ENCODE measurements around the gene AACS. TPM values are rescaled to one million over a fixed set of nuclear protein-coding genes. Genes with fewer than 3 reads are reported as not detected.

Gene AACS
- total and polyA plus RNA-seq, 2 of the 13 experiments (the other 11 are each of a cell fraction or from before 2014, with no cell fraction given): 23.3 to 28.8 TPM

- TF ChIP-seq SIN3B (IDR thresholded peaks at IDR 0.05; ENCODE audit: low read length) (no peak), LCORL (IDR thresholded peaks at IDR 0.05) (no peak), LCORL (CRISPR knock-in tag; IDR thresholded peaks at IDR 0.05) (peak; percentile 83), TBX2 (CRISPR knock-in tag; IDR thresholded peaks at IDR 0.05; ENCODE audit: borderline replicate concordance) (peak; percentile 93), RBM22 (optimal IDR thresholded peaks at IDR 0.05; ENCODE audit: low read length) (no peak), KDM6A (CRISPR knock-in tag; IDR thresholded peaks at IDR 0.05; ENCODE audit: low read depth) (no peak; the same call in 1 of the 2 replicates), DBP (CRISPR knock-in tag; IDR thresholded peaks at IDR 0.05; ENCODE audit: not compliant biosample characterization) (no peak), ATF4 (CRISPR knock-in tag; IDR thresholded peaks at IDR 0.05) (no peak), ZNF607 (CRISPR knock-in tag; IDR thresholded peaks at IDR 0.05; ENCODE audit: borderline replicate concordance) (0 out of 2 replicates have a peak, but pooled peaks have one; percentile 40), ZNF30 (CRISPR knock-in tag; IDR thresholded peaks at IDR 0.05) (no peak), HDAC6 (IDR thresholded peaks at IDR 0.05; ENCODE audit: low read depth, low read length) (no peak), TFDP1 (CRISPR knock-in tag; IDR thresholded peaks at IDR 0.05; ENCODE audit: borderline replicate concordance) (peak; percentile 3; the same call in 1 of the 2 replicates), ZNF589 (CRISPR knock-in tag; conservative IDR thresholded peaks at IDR 0.05) (peak; percentile 73), HDAC2 (CRISPR knock-in tag; IDR thresholded peaks at IDR 0.05) (peak; percentile 73; the same call in 1 of the 2 replicates), FOXC1 (CRISPR knock-in tag; IDR thresholded peaks at IDR 0.05; ENCODE audit: borderline replicate concordance) (no peak), ZNF510 (CRISPR knock-in tag; IDR thresholded peaks at IDR 0.05; ENCODE audit: low read depth) (no peak), SP140L (CRISPR knock-in tag; IDR thresholded peaks at IDR 0.05; ENCODE audit: borderline replicate concordance) (no peak), GPN1 (CRISPR knock-in tag; IDR thresholded peaks at IDR 0.05; ENCODE audit: borderline replicate concordance) (no peak), SOX6 (IDR thresholded peaks at IDR 0.05) (no peak), SOX6 (CRISPR knock-in tag; IDR thresholded peaks at IDR 0.05) (peak; percentile 76), NR2F1 (CRISPR knock-in tag; IDR thresholded peaks at IDR 0.05) (no peak), KLF12 (CRISPR knock-in tag; IDR thresholded peaks at IDR 0.05; ENCODE audit: borderline replicate concordance) (peak; percentile 50; the same call in 1 of the 2 replicates), HOXA3 (CRISPR knock-in tag; IDR thresholded peaks at IDR 0.05) (peak; percentile 48; the same call in 1 of the 2 replicates), GATA4 (IDR thresholded peaks at IDR 0.05; ENCODE audit: borderline replicate concordance, low read depth) (no peak), MAFG (CRISPR knock-in tag; IDR thresholded peaks at IDR 0.05) (no peak)
Observed at GRCh38 chr12:125092872-125093680, 27.8 kb downstream of the AACS start (continued).
